ENCODE measurements around the gene CYB5D1. TPM values are rescaled to one million over a fixed set of nuclear protein-coding genes. Genes with fewer than 3 reads are reported as not detected.

Gene CYB5D1
- total and polyA plus RNA-seq, 2 experiments from 2014 or later: 12.2 to 14.1 TPM

- WGBS (ENCODE audit: low lambda C conversion rate, missing lambda C conversion rate): 98% methylated on average over 10 of the region's 21 CpGs
- H3K36me3 ChIP-seq (replicated peaks; ENCODE audit: insufficient read depth, low read depth): no peaks in the 10 kb centered on the region
- H3K79me2 ChIP-seq: peaks cover 60% of the 10 kb centered on the region
- H3K9me3 ChIP-seq (ENCODE audit: low read depth): no peaks in the 10 kb centered on the region
- no peak for DNase-seq (ENCODE audit: low spot score)
- H3K27ac ChIP-seq: no peak overlapping the region
- peaks cover 6% of the 10 kb centered on the region for H3K4me1 ChIP-seq (ENCODE audit: insufficient read depth)
- TF ChIP-seq EZH2 (IDR thresholded peaks at IDR 0.05; ENCODE audit: borderline replicate concordance) (no peak), EZH2phosphoT487 (IDR thresholded peaks at IDR 0.05; ENCODE audit: low read depth, severe bottlenecking, unreplicated experiment) (no peak)
- TF ChIP-seq, protein P1, sequence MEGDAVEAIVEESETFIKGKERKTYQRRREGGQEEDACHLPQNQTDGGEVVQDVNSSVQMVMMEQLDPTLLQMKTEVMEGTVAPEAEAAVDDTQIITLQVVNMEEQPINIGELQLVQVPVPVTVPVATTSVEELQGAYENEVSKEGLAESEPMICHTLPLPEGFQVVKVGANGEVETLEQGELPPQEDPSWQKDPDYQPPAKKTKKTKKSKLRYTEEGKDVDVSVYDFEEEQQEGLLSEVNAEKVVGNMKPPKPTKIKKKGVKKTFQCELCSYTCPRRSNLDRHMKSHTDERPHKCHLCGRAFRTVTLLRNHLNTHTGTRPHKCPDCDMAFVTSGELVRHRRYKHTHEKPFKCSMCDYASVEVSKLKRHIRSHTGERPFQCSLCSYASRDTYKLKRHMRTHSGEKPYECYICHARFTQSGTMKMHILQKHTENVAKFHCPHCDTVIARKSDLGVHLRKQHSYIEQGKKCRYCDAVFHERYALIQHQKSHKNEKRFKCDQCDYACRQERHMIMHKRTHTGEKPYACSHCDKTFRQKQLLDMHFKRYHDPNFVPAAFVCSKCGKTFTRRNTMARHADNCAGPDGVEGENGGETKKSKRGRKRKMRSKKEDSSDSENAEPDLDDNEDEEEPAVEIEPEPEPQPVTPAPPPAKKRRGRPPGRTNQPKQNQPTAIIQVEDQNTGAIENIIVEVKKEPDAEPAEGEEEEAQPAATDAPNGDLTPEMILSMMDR (IDR thresholded peaks at IDR 0.05; ENCODE audit: poor library complexity): no peak
- no peak overlapping the region for H2AFZ ChIP-seq
- H3K4me3 ChIP-seq: no peak overlapping the region
- H3K9me2 ChIP-seq (replicated peaks; ENCODE audit: insufficient read depth): no peaks in the 10 kb centered on the region
- no peaks in the 10 kb centered on the region for H3K27me3 ChIP-seq
- H3K4me2 ChIP-seq: no peak overlapping the region
- peaks cover 77% of the 10 kb centered on the region for H4K20me1 ChIP-seq (ENCODE audit: insufficient read depth, poor library complexity, severe bottlenecking)
These were observed 9.1 kb upstream of the CYB5D1 start for GRCh38 chr17:7848739-7849129.

GRCh38 chr17:7849130-7849750, 8.6 kb upstream of the CYB5D1 start:
- H4K20me1 ChIP-seq (ENCODE audit: insufficient read depth, poor library complexity, severe bottlenecking): peaks cover 76% of the 10 kb centered on the region
- whole genome bisulfite sequencing (ENCODE audit: low lambda C conversion rate, missing lambda C conversion rate): 94% methylated on average over 29 of the region's 35 CpGs
- TF ChIP-seq, protein P1 (IDR thresholded peaks at IDR 0.05; ENCODE audit: poor library complexity): no peak
- TF ChIP-seq EZH2phosphoT487 (IDR thresholded peaks at IDR 0.05; ENCODE audit: low read depth, severe bottlenecking, unreplicated experiment) (no peak), EZH2 (IDR thresholded peaks at IDR 0.05; ENCODE audit: borderline replicate concordance) (no peak)

DNA sequence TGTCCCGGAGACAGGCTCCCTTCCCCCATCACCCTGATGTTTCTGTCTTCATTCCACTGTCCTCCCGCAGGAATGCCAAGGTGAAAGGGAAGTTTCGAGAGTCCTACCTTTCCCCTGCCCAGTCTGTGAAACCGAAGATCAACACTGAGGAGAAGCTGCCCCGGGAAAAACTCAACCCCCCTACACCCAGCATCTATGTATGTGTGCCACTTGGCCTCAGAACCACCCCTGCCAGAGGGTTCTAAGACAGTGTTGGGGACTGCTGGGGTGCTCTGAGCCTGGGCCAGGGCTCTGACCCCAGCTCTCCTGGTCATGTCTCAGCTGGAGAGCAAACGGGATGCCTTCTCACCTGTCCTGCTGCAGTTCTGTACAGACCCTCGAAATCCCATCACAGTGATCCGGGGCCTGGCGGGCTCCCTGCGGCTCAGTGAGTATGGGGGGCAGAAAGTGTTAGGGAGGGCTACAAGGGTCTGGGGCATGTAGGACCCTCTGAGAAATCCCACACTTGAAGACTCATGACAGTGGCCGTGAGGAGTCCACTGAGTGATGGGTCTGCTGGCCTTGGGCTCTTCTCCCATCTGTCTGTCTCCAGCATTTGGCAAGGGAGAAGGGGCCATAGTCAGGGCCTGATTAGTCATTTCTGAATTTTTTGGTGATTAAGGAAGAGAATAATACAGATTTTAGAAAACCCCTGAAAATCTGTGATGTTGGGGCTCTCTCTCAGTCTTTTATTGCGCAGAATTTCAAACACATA, 7.9 kb upstream of the CYB5D1 start:
- TF ChIP-seq, protein P1 (IDR thresholded peaks at IDR 0.05; ENCODE audit: poor library complexity): no peak
- TF ChIP-seq EZH2 (IDR thresholded peaks at IDR 0.05; ENCODE audit: borderline replicate concordance) (no peak), EZH2phosphoT487 (IDR thresholded peaks at IDR 0.05; ENCODE audit: low read depth, severe bottlenecking, unreplicated experiment) (no peak)
- Histone ChIP-seq H3K27ac (no peak overlapping the region), H3K79me2 (peaks cover 56% of the 10 kb centered on the region), H3K36me3 (replicated peaks; ENCODE audit: insufficient read depth, low read depth) (no peaks in the 10 kb centered on the region), H3K9me3 (ENCODE audit: low read depth) (no peaks in the 10 kb centered on the region), H3K4me3 (no peak overlapping the region), H3K4me2 (no peak overlapping the region), H3K27me3 (no peaks in the 10 kb centered on the region), H4K20me1 (ENCODE audit: insufficient read depth, poor library complexity, severe bottlenecking) (peaks cover 71% of the 10 kb centered on the region), H3K9me2 (replicated peaks; ENCODE audit: insufficient read depth) (no peaks in the 10 kb centered on the region), H3K4me1 (ENCODE audit: insufficient read depth) (peaks cover 12% of the 10 kb centered on the region), H2AFZ (no peak overlapping the region)
- DNase-seq (ENCODE audit: low spot score): no peak
- WGBS (ENCODE audit: low lambda C conversion rate, missing lambda C conversion rate): 92% methylated on average over 12 of the region's 12 CpGs

More at GRCh38 chr17:7849130-7849750, 8.6 kb upstream of the CYB5D1 start:
- H3K36me3 ChIP-seq (replicated peaks; ENCODE audit: insufficient read depth, low read depth): no peaks in the 10 kb centered on the region
- no peak overlapping the region for H3K27ac ChIP-seq
- peaks cover 6% of the 10 kb centered on the region for H3K4me1 ChIP-seq (ENCODE audit: insufficient read depth)
- peak; percentile 8 for DNase-seq (ENCODE audit: low spot score)
- H3K9me2 ChIP-seq (replicated peaks; ENCODE audit: insufficient read depth): no peaks in the 10 kb centered on the region
- no peaks in the 10 kb centered on the region for H3K9me3 ChIP-seq (ENCODE audit: low read depth)
- no peak overlapping the region for H3K4me3 ChIP-seq
- H3K4me2 ChIP-seq: no peak overlapping the region
- no peak overlapping the region for H2AFZ ChIP-seq
- peaks cover 61% of the 10 kb centered on the region for H3K79me2 ChIP-seq
- no peaks in the 10 kb centered on the region for H3K27me3 ChIP-seq
